Muscle of back (tissue), 13 donors: ENCODE results near the gene ZNFX1. TPM values are rescaled to one million over a fixed set of nuclear protein-coding genes. Genes with fewer than 3 reads are reported as not detected.
"Not testable (repeated sequence)": the region's sequence is repeated elsewhere in the genome, so short reads cannot be mapped to it uniquely, and the experiment has no call there.

Source experiments
- DNase-seq, 3 donors: peaks; one replicate each; pipeline versions ENCODE4 v3.0.0 to v3.0.0-alpha.2; 2013
- long read RNA-seq, 9 donors: transcript quantifications; one replicate each; lab custom pipeline, GENCODE V29; 2026
- polyA plus RNA-seq, 10 donors: library from polyadenylated mRNA; unstranded; fragments of 120-200 nt; gene quantifications; one replicate each; pipeline ENCODE4 v1.2.1, GENCODE V29; 2013; ENCODE audit not compliant: insufficient read length in 10 of 10

ZNFX1 gene
- 10 to 100 TPM in 7 of 10 donors, 1 to 10 TPM in 3; 9.2 to 12.3 (median 10.7) TPM for polyA plus RNA-seq
- long read RNA-seq, donor 1, result 0 reads
- long read RNA-seq, donor 2, partial matches to known transcripts, result 209 of 945 reads
- long read RNA-seq, donor 2, other reads (novel, unspliced or antisense), result 736 of 945 reads
- long read RNA-seq, donor 3, result 0 reads
- long read RNA-seq, donor 4, partial matches to known transcripts, result 387 of 752 reads
- long read RNA-seq, donor 4, other reads (novel, unspliced or antisense), result 365 of 752 reads
- long read RNA-seq, donor 5, partial matches to known transcripts, result 684 of 1,243 reads
- long read RNA-seq, donor 5, other reads (novel, unspliced or antisense), result 559 of 1,243 reads
- long read RNA-seq, donor 6, partial matches to known transcripts, result 285 of 1,060 reads
- long read RNA-seq, donor 6, other reads (novel, unspliced or antisense), result 775 of 1,060 reads
- long read RNA-seq, donor 7, partial matches to known transcripts, result 324 of 663 reads
- long read RNA-seq, donor 7, other reads (novel, unspliced or antisense), result 339 of 663 reads
- long read RNA-seq, donor 8, full-length matches to known transcripts, result 1 of 651 reads
- long read RNA-seq, donor 8, partial matches to known transcripts, result 393 of 651 reads
- long read RNA-seq, donor 8, other reads (novel, unspliced or antisense), result 257 of 651 reads
- long read RNA-seq, donor 9, result 0 reads

DNA sequence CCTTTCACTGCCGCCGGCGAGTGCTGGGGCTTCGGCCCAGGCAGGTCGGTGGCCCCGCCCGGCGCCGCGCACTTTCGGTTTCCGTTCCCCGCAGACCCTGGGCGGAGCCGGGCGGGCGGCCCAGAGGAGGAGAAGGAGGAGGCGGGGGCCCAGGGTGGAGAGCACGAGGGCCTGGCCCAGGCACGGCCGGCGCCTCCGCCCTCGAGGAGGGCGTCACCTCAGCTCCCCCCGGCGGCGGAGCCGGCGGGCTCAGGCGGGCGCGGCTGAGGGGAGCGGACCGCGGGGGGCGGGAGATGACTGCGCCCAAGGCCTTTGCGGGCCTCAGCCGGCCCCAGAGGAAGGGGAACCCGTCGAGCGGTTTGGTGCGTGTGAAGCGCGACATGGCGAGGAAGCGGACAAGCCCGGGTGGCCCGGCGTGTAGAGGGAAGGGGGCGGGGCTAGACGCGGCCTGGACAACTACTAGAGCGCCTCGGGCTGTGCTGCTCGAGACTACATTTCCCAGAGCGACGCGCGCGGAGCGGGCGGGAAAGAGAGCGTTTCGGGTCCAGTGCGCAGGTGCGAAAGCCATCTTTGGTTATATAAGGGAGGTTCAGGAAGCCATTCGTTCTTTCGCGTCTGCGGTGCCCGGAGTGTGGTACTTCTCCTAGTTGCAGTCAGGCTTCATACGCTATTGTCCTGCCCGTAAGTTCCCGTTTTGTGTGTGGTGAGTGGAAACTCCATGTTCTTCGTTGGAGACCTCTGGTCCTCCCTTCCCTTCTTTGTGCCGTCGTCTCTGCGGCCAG lies at the start of gene ZNFX1:
Gene ZNFX1, minus strand, starts transcription at position 22 of the 782 bp plus-strand sequence. CDS start 2,218 bp downstream, outside the sequence.
- peak; percentile 99 to 100 (median 99) for DNase-seq

DNA sequence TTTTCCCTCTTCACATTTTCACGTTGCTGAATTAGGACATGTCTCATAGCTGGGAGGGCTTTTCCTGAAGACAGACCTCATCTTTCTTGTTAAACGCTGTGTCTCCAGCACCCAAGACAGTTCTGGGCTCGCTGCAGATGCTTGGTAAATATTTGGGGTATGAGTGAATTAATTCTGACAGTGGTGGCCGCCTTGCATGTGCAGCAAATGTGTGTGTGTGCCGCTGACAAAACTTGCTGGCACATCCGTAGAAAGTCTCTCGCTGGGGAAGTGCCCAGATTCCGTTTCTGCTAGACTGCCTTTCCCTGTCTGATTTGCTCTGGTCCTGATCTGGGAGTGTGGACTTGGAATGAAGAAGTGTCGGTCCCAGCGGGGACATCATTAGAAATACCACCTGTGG lies 48.2 kb upstream of the ZNFX1 start:
- peak in 1 of 3 donors; percentile 67 for DNase-seq

DNA sequence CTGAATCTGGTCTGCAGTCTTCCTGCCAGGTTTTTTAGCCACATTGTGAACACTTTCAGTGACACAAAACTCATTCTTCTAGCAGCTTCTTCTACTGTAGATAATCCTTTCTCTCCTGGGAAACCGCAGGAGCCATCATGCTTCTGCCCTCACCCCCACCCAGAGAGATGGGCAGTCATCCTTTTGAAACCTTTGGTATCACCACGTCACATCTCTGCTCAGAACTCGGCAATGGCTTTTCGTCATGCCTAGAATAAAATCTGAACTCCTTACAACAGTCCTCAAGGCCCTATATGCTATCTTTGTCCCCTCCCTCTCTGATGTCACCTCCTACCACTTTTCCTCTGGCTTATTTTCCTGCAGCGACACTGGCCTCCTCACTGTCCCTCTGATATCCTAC lies 46.4 kb upstream of the ZNFX1 start:
- DNase-seq, result no peak

DNA sequence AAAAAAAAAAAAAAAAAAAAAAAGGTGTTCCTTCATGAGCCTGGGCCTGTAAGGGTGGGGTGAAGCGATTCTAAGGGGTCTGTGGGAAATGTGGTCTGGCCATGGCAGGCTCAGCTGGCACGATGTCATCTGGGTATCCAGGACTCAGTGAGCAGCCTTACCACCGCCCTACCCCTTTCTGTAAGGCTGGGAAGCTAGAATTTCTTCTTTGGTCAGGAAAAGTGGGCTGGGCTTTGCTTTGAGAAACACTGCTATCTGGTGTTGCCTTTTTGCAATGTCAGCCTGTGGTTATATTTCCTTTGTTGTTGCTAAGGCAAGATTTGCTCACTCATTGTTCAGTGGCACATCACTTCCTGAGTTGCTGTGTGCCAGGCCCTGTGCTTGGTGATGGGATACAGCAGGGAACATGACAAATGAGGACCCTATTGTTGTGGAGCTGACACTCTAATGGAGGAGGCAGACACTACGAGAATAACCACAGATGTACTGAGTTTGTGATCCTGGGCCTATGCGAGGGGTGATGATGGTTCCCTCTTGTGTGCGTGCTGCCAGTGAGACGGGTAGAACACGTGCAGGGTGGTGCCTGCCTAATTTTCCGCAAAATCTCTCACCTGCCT lies 45.9 kb upstream of the ZNFX1 start:
- DNase-seq, result peak in 2 of 3 donors; percentile 49 to 70

DNA sequence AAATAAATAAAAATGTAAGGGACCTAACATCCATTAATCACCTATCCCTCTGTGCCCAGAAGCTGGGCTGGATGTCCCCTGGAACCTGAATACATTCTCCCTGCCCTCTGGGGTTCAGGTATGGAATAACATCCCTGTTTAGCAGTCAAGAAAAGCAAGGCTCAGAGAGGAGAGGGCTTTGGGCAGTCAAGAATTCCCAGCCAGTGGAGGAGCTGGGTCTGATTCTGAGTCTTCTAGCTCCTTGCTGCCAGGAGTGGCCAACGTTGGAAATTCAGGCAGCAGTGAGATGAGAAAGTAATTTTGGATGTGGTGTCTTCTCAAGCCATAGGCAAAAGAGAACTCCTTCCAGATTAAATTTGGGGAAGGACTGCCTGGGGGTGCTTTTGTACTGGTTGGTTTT lies 42.6 kb upstream of the ZNFX1 start:
- DNase-seq, result peak in 1 of 3 donors; percentile 46

DNA sequence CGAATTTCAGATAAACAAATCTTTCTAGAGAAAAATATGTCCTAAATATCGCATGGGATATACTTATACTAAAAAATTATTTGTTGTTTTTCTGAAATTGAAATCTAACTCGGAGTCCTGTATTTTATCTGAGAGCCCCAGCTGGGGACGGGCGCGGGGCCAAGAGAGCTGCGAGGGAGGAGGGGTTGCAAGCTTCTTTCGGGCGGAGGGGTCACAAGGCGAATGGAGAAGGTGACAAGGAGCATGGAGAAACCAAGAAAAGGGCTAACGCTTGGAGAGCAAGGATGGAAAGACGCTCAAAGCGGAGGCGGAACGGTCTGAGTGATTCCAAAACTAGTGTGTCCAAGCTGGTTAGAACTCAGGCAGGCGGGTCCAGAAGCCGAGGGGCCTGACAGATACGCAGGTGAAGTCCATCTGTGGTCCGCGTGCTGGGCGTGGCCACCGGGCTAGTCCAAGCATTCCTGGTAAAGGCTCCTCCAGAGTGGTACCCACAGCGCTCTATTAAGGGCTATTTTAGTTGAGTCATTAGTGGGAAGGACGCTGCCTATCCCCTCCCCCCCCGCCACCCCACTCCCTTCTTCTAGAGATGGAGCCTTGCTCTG lies 41.5 kb upstream of the ZNFX1 start:
- no peak for DNase-seq

DNA sequence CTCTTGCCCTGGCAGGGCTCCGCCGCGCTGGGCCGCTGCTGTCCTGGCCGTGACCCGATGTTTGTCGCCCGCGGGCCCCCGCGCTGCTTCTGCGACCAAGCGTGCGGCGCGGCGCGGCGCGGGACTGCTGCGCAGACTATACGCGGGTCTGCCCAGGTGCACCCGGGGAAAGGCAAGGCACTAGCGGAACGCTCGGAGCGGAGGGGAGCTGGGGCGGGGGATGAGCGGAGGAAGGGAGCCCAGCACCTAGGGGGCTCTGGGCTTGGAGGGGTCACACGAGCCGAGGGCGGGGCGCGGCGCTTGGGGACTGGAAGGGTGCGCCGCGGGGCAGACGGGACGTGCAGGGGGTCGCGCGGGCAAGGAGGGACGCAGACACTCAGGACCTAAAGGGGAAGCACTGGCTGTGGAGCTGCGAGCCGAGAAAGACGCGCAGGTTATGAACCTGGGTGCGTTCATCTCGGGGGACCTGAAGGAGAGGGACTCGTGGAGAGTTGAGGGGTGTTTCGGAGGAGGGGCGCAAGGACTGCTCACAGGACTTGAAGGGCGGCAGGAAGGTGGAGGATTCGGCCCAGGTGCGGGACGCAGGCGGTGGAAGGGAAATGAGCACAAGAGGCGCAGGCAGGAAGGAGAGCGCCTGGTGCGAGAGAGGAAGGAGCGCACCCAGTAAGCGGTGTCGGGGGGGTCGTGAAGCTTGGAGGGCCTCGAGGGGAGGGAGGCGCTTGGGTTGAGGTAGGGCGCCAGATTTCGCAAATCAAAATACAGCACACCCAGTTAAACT lies 40.8 kb upstream of the ZNFX1 start:
- DNase-seq, result no peak

DNA sequence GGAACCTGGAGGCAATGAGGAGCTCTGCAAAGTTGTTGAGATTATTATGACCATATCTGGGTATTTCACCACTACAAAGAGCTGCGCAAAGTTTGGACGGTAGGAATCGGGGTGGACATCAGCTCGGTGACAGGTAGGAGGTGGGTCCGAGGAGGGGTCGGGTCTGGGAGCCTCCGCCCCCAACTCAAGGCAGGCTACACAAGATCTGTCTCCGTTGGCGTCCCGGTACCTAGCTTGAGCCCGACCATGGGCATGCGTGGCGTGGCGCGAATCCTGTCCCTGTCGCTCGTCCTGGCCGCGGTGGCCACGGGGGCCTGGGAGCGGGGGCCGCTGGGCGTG lies 40.2 kb upstream of the ZNFX1 start:
- no peak for DNase-seq

DNA sequence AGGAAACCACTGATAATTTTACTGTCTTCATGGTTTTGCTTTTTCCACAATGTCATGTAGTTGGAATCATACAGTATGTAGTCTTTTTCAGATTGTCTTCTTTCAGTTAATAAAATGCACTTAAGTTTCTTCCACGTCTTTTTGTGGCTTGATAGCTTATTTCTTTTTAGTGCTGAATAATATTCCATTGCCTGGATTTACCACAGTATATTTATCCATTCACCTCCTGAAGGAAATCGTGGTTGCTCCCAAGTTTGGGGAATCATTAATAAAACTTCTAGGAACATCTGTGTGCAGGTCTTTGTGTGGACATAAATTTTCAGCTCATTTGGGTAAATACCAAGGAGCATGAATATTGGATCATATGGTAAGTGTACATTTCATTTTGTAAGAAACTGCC lies 38.8 kb upstream of the ZNFX1 start:
- no peak for DNase-seq

DNA sequence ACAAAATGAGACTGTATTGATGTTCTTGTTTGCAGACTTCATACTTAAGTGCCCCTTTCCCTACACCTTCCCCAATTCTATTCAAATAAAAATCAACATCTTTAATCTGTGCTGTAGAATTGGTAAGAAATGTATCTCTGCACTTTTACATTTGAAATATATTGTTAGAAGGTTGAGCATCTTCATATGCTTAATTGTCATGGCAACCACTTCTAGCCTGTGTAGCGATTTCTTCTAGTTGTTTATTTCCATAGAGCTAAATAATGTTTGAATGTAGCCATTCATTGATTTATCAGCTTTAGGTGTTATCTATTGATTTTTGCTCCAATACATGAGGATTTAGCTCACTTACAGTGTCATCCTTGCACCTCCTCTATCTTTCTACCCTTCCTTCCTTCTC lies 37.7 kb upstream of the ZNFX1 start:
- DNase-seq, result no peak

DNA sequence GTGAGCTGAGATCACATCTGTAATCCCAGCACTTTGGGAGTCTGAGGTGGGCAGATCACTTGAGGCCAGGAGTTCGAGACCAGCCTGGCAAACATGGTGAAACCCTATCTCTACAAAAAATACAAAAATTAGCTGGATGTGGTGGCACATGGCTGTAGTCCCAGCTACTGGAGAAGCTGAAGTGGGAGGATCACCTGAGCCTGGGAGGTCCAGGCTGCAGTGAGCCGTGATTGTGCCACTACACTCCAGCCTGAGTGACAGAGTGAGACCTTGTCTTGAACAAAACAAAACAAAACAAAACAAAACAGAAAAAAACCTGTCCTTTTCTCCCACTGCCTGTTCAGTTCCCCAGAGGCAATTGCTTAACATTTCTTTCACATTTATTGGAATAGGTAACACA lies 36.2 kb upstream of the ZNFX1 start:
- DNase-seq, result not testable (repeated sequence)

DNA sequence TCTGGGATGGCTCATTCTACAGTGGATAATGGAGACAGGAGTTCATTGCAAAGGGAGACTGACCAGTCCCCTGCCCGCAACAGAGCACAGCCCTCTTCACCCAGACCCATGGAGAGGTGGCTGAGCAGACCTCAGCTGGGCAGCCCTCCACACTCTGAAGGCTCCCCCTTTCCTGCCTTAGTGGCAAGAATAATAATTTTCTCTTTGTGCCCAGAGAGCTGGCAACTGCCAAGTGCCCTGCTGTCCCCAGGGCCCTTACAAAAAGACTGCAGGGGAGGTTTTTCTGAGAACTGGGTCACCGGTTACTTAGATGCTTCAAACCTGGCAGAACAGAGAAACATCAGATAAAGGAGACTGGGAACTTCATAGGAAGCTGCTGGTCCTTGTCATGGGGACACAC lies 35.4 kb upstream of the ZNFX1 start:
- no peak for DNase-seq

DNA sequence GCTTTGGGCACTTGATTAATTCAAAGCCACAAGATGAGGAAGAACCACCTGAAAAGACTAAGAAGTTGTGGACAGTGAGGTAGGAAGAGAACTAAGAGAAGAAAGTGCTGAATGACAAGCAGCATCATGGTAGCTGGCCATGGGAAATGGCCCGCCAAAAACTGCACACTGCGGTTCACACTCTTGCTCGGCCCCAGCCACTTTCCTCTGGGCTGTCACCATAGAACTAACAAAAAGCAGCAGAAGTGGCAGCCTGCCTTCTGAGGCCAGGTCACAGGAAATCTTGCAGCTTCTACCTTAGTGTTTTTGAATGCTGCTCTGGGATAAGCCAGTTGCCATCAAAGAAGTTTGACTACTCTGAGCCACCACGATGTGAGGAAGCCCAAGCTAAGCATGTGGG lies 34.8 kb upstream of the ZNFX1 start:
- DNase-seq, result no peak

DNA sequence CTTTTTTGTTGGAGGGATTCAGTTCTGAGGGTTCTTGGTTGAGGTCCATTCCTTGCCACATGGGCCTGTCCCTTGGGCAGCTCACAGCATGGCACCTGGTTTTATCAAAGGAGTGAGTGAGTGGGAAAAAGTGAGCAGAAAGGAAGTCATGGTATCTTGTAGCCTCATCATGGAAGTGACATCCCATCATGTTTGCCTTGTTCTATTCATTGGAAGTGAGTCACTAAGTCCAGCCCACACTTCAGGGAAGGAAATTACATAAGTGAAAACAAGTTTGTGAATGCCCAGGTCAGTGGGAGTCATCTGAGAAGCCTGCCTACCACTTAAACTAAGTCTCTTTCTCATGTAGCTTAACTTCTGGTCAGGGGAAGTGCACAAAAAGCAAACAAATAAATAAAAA lies 32.8 kb upstream of the ZNFX1 start:
- DNase-seq, result no peak

DNA sequence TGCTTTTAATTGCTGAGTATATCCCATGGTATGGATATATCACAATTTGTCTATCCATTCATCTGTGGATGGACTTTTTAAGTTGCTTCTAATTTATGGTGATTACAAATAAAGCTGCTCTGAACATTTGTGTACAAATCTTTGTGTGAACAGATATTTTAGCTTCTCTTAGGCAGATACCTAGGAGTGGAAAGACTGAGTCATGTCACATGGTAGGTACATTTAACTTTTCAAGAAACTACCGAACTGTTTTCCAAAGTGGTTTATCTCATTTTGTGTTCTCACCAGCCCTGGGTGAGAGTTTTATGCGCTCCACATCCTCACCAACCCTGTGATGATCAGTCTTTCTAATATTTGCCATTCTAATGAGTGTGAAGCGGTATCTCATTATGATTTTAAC lies 31.0 kb upstream of the ZNFX1 start:
- DNase-seq, result no peak

DNA sequence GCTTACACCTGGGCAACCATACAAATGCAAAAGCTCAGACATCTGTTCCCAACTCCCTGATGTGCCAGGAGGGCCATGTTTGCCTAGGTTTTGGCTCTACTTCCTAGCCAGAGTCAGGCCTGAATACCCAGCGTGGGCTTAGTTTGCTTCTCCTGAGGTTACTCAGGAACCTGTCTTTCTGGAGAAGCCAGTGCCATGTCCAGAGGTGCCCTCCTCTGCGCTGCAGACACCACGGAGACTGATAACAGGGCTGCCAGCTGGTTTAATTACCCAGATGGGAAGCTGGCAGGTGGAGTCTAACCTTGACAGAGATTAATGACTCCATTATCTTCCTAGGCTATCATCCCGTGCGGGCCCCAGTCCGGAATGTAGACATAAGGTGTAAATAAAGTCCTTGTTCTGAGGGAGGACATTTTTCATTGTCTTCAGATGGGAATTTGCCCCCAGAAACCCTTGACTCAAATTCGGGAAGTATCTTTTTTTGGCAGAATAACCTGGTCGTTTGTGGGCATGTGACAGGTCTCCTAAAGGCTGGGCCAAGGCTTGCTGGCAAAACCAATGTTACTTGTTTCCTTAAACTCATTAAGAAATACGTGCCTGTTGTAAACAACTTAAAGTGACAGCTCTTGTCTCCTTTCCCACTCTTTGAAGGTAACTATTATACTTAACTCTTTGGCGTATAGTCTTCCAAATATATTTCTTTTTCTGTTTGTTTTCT lies 29.2 kb upstream of the ZNFX1 start:
- no peak for DNase-seq

DNA sequence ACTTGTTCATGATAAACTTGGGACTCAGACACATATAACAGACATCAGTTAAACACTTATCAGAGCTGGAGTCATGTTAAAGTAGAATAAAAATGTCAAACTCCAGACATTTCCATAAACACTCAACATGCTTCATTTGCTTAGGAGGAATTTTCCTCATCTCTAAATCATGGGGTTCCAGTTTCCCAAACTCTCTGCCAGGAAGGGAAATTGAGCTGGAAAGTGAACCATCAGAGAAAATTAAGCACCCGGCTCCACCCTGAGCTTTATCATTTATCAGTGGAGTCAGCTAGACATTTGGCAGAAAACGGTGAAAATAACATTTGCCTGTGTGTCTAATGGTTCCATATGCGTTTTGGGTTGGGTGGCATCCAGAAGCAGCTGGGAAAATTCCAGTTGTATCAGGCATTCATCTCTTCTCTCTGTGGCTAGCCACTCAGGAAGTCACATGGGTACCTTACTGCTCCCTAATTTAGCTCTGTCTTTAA lies 25.3 kb upstream of the ZNFX1 start:
- DNase-seq, result peak; percentile 52 to 72 (median 53)

DNA sequence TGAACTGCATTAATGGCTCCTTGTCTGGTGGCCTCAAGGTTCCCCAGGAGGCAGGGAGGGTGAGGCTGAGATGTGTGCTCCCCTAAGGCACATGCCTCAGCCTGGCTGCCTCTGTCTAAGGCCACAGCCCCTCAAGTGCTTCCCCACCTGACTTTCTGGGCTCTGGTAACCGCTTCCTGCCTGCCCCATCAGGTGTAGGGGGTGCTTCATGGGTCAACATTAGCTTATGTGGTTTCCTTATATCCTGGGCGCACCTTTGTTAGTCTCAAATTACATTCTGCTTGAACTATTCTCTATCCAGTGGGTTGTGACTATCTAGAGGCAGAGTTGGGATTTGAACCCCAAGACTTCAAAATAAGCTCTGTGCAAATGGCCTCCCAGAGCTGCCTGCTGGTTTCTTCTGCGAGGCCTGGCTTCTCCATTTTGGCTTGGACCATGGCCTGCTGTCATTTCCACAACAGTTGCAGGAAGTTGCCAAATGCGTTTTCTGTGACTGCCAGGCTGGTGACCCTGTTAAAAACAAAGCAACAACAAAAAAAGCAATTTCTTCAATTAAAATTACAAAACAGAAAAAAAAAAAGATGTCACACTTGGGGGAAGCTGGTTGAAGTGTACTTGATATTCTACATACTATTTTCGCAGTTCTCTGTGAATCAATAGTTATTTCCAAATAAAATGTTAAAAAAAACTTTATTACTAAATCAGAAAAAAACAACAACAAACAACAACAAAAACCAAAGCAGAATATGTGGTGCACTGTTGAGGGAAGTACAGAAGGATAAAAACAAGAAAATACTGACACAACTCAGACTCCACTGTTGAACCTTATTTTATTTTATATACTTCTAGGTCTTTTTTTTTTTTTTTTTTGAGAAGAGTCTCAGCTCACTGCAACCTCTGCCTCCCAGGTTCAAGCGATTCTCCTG lies 20.0 kb upstream of the ZNFX1 start:
- no peak for DNase-seq
